Erythroblast (primary cell): Measurements from ENCODE around the gene C4B.
"Not testable (repeated sequence)": the region's sequence is repeated elsewhere in the genome, so short reads cannot be mapped to it uniquely, and the experiment has no call there.

Experiments
- GATA1 ChIP-seq: IDR thresholded peaks from 2 replicates; pipeline ENCODE4 v1.6.1; 2011; ENCODE audit warnings: low read depth, mild to moderate bottlenecking, control low read depth, low read length, moderate library complexity
- POLR2A ChIP-seq: IDR thresholded peaks from 2 replicates; pipeline ENCODE4 v1.6.1; 2011; ENCODE audit warnings: mild to moderate bottlenecking, low read length

DNA sequence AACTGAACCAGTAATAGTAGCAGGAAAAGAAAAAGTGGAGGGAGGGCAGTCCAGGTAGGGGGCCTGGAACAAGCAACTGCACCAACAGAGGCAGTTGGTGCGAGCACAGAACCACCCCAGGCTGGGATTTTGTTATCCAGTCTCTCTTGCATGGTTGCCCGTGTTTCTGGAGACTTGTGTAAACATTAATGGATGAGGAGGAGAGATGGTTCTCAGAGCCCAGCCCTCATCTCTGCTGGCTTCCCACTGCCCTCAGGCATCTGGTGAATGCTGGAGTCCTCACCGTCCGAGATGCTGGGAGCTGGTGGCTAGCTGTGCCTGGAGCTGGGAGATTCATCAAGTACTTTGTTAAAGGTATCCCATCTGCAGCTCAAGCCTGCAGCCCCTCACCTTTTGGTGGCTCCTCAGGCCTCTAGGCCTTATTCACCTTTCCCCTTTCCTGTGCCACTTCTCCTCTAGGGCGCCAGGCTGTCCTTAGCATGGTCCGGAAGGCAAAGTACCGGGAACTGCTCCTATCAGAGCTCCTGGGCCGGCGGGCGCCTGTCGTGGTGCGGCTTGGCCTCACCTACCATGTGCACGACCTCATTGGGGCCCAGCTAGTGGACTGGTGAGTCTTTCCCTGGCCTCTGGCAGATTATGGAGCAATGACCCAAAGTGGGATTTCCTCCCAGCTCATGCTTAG, 34.3 kb upstream of the C4B start:
- not testable (repeated sequence) for TF ChIP-seq POLR2A, GATA1
